Bladder microvascular endothelial cell (primary cell): ENCODE data around the gene ZDHHC1. TPM values are rescaled to one million over a fixed set of nuclear protein-coding genes. Genes with fewer than 3 reads are reported as not detected.

Experiments used
- total RNA-seq: library from RNA; depleted of rRNA; stranded (reverse); fragments of >200 nt; gene quantifications from 2 replicates; pipeline ENCODE4 v1.2.3, GENCODE V29; 2014

ZDHHC1 gene
- 2.8 and 5.6 TPM in 2 replicates for total RNA-seq

GRCh38 chr16:67415872-67416793, at the start of gene ZDHHC1:
TSS of gene ZDHHC1 (minus strand) at chr16:67416477. CDS start at chr16:67407775, 8,702 bp downstream.

GRCh38 chr16:67430977-67431774, 14.9 kb upstream of the ZDHHC1 start, which contains the start of gene HSD11B2:
TSS of gene HSD11B2 (plus strand) at chr16:67431121. CDS start at chr16:67431249, 128 bp downstream.

GRCh38 chr16:67393111-67393787, 23.0 kb downstream of the ZDHHC1 start, which contains the start of gene TPPP3:
TSS of gene TPPP3 (minus strand) at chr16:67393498. CDS start at chr16:67391111, 2,387 bp downstream.

Other genes starting within 250 kb of the ZDHHC1 start
- gene NOL3, start 245.9 kb downstream of the ZDHHC1 start, total RNA-seq = 6.8 and 13.5 TPM in 2 replicates
- gene MATCAP1, start 232.5 kb downstream of the ZDHHC1 start, total RNA-seq = 7.8 and 18.3 TPM in 2 replicates
- gene EXOC3L1, start 226.3 kb downstream of the ZDHHC1 start, total RNA-seq = 12.8 and 28.3 TPM in 2 replicates
- 45.2 and 81.6 TPM in 2 replicates for gene E2F4, start 224.3 kb downstream of the ZDHHC1 start, total RNA-seq
- 1.3 and 1.4 TPM in 2 replicates for gene ELMO3, start 217.3 kb downstream of the ZDHHC1 start, total RNA-seq
- gene TMEM208, start 189.3 kb downstream of the ZDHHC1 start, total RNA-seq = 20.3 and 21.5 TPM in 2 replicates
- 17.5 and 26.0 TPM in 2 replicates for gene FHOD1, start 169.0 kb downstream of the ZDHHC1 start, total RNA-seq
- 0.32 and 0.82 TPM in 2 replicates for gene SLC9A5, start 167.5 kb downstream of the ZDHHC1 start, total RNA-seq
- gene PLEKHG4, start 136.9 kb downstream of the ZDHHC1 start, total RNA-seq = 7.0 and 11.4 TPM in 2 replicates
- 0.16 TPM in 1 of 2 replicates, not detected in the other for gene KCTD19, start 89.7 kb downstream of the ZDHHC1 start, total RNA-seq
- under 0.01 and 0.38 TPM in 2 replicates for gene LRRC36, start 89.7 kb downstream of the ZDHHC1 start, total RNA-seq
- 0.13 TPM in 1 of 2 replicates, not detected in the other for gene TPPP3, start 23.0 kb downstream of the ZDHHC1 start, total RNA-seq
- 0.16 and 0.38 TPM in 2 replicates for gene HSD11B2, start 14.6 kb upstream of the ZDHHC1 start, total RNA-seq
- 72.7 and 134 TPM in 2 replicates for gene ATP6V0D1, start 64.7 kb upstream of the ZDHHC1 start, total RNA-seq
- not detected in 2 replicates for gene AGRP, start 67.1 kb upstream of the ZDHHC1 start, total RNA-seq
- gene RIPOR1, start 112.4 kb upstream of the ZDHHC1 start, total RNA-seq = 45.2 and 144 TPM in 2 replicates
- gene CTCF, start 146.0 kb upstream of the ZDHHC1 start, total RNA-seq = 20.1 and 28.3 TPM in 2 replicates
- 0.25 and 0.49 TPM in 2 replicates for gene CARMIL2, start 228.7 kb upstream of the ZDHHC1 start, total RNA-seq
- 13.4 and 14.4 TPM in 2 replicates for gene ACD, start 243.8 kb upstream of the ZDHHC1 start, total RNA-seq
- gene PARD6A, start 244.5 kb upstream of the ZDHHC1 start, total RNA-seq = 2.5 and 2.8 TPM in 2 replicates